Measurements from ENCODE around the gene PBX3. TPM values are rescaled to one million over a fixed set of nuclear protein-coding genes. Genes with fewer than 3 reads are reported as not detected.

Gene PBX3
- total and polyA plus RNA-seq, 9 donors: 52.6 to 199 (median 119) TPM

DNA sequence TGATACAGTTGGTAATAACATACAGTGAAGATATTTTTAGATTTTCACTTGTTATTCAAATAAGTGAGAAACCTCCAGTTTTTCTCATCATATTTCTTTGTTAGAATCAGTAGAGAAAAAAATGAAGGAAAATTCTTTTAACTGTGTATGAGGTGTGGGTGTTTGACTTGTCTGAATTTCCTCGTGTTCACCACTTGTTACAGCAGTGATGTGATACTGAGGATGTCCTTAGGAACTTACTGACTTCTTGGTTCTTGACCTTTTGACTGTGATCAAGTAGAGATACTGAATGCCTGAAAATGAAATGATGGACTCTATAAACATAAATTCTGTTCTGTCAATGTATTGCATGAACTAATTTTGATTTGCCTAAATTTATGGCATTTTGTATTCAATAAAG, 10.7 kb downstream of the PBX3 start:
- intact Hi-C loops (cut with DNase I): no loop called here
- no peak overlapping the region for H3K27ac ChIP-seq
- H3K36me3 ChIP-seq: no peaks in the 10 kb centered on the region
- H3K9me3 ChIP-seq: no peaks in the 10 kb centered on the region
- TF ChIP-seq, protein P1, sequence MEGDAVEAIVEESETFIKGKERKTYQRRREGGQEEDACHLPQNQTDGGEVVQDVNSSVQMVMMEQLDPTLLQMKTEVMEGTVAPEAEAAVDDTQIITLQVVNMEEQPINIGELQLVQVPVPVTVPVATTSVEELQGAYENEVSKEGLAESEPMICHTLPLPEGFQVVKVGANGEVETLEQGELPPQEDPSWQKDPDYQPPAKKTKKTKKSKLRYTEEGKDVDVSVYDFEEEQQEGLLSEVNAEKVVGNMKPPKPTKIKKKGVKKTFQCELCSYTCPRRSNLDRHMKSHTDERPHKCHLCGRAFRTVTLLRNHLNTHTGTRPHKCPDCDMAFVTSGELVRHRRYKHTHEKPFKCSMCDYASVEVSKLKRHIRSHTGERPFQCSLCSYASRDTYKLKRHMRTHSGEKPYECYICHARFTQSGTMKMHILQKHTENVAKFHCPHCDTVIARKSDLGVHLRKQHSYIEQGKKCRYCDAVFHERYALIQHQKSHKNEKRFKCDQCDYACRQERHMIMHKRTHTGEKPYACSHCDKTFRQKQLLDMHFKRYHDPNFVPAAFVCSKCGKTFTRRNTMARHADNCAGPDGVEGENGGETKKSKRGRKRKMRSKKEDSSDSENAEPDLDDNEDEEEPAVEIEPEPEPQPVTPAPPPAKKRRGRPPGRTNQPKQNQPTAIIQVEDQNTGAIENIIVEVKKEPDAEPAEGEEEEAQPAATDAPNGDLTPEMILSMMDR (IDR thresholded peaks at IDR 0.05): no peak
- TF ChIP-seq EP300 (IDR thresholded peaks at IDR 0.05) (no peak), POLR2A (IDR thresholded peaks at IDR 0.05) (no peak)
- DNase-seq: no peak
- H3K27me3 ChIP-seq: no peaks in the 10 kb centered on the region
- peaks cover 5% of the 10 kb centered on the region for H3K4me1 ChIP-seq (ENCODE audit: insufficient read depth)
- WGBS, 3 donors: 54 to 76% (median 56%) methylated on average over 1 of the region's 1 CpG
- H3K4me3 ChIP-seq: no peak overlapping the region

DNA sequence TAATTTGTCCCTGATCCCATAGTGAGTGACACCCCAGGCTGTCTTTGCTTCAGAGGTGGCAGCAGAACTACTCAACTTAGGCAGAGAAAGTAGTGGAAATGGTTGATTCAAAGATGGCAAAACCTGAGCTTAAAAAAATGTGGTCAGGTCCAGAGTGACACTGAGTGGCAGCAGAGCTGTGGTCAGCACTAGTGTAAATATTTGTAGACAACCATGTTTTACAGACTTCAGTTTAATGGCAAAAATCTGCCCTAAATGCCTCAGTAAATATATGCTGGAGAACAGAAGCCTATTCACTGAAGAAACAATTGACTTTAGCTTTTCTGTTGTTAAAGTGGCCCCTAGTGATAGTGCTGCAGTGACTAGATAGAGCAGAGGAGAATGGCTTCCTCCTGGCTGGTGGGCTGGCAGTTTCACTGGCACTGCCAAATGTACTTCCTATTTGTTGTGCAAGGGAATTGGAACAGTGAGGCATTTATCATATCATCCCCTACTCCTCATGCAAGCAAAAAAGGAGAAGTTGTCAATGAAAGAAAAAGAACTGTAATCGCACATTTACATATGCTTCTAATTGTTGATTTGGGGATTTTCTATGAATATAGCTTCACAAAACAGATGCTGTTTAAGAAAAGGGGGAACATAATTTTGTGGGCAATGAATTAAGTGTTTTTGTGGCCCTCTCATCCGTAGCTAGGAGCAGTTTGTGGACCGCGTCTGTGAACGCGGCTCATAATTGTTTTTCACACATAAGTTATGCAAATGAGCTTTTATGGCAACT, 12.0 kb downstream of the PBX3 start:
- intact Hi-C loops (cut with DNase I): no loop called here
- H3K4me3 ChIP-seq: peak overlapping the region; percentile 7
- H3K27ac ChIP-seq: no peak overlapping the region

DNA sequence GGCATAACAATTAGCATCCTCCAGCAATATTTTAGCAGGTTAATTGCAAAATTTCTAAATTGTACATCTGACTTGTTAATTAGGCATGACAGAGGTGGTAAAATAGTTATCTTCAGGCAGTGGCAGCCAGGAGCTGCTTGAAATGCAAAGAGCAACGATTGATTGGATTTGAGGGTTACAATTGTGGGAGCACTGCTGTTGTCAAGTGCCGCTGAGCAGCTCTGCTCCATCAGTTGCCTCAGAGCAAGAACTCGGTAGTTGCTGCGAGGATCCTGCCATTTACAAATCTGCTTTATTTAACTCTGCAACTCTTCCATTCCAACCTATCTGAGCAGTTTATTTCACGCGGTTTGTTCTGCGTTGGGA, 12.6 kb downstream of the PBX3 start:
- DNase-seq: no peak
- Histone ChIP-seq H3K4me1 (ENCODE audit: insufficient read depth) (peaks cover 3% of the 10 kb centered on the region), H3K27me3 (no peaks in the 10 kb centered on the region), H3K27ac (no peak overlapping the region), H3K9me3 (no peaks in the 10 kb centered on the region), H3K4me3 (peak overlapping the region; percentile 7), H3K36me3 (no peaks in the 10 kb centered on the region)
- intact Hi-C loops (cut with DNase I): no loop called here
- no peak for TF ChIP-seq POLR2A (IDR thresholded peaks at IDR 0.05)
- TF ChIP-seq, protein P1 (IDR thresholded peaks at IDR 0.05): no peak
- TF ChIP-seq EP300 (IDR thresholded peaks at IDR 0.05): no peak
- WGBS, 3 donors: 36 to 49% (median 46%) methylated on average over 7 of the region's 7 CpGs

More for the DNA sequence above, 12.0 kb downstream of the PBX3 start:
- WGBS, 3 donors: 60 to 70% (median 69%) methylated on average over 6 of the region's 6 CpGs
- no peaks in the 10 kb centered on the region for H3K36me3 ChIP-seq
- TF ChIP-seq POLR2A (IDR thresholded peaks at IDR 0.05): no peak
- TF ChIP-seq, protein P1 (IDR thresholded peaks at IDR 0.05): no peak
- TF ChIP-seq EP300 (IDR thresholded peaks at IDR 0.05): no peak
- DNase-seq: no peak
- peaks cover 3% of the 10 kb centered on the region for H3K4me1 ChIP-seq (ENCODE audit: insufficient read depth)
- H3K27me3 ChIP-seq: no peaks in the 10 kb centered on the region
- H3K9me3 ChIP-seq: no peaks in the 10 kb centered on the region

DNA sequence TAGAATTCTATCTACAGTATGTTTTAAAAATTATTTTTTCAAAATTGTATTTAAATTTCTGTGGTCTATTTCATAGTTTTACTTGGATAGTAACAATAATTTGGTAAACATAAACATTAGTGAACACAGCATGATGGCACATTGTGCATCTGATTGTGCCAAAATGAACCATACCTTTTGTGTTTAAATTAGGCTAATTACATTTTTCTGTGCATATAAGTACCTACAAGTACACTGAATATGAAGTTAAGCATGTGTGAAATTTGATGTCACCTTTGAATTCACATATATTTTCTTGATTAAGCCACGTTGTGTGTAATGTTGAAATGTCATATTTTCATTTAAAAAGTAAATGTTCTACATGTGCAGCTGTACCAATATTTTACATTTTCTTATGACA, 13.4 kb downstream of the PBX3 start:
- no peaks in the 10 kb centered on the region for H3K9me3 ChIP-seq
- H3K4me3 ChIP-seq: no peak overlapping the region
- peaks cover 3% of the 10 kb centered on the region for H3K4me1 ChIP-seq (ENCODE audit: insufficient read depth)
- no peak for DNase-seq
- 69 to 82% (median 75%) methylated on average over 1 of the region's 1 CpG for WGBS, 3 donors
- intact Hi-C loops (cut with DNase I): no loop called here
- TF ChIP-seq, protein P1 (IDR thresholded peaks at IDR 0.05): no peak
- TF ChIP-seq EP300 (IDR thresholded peaks at IDR 0.05) (no peak), POLR2A (IDR thresholded peaks at IDR 0.05) (no peak)
- H3K27me3 ChIP-seq: no peaks in the 10 kb centered on the region
- H3K36me3 ChIP-seq: no peaks in the 10 kb centered on the region
- no peak overlapping the region for H3K27ac ChIP-seq

All from ovary (tissue), 9 donors.